GM21717 (cell line): ENCODE results near the gene TNFRSF19.

Experiments
- ATAC-seq: cut with Tn5 transposase; IDR thresholded peaks from one replicate; pipeline ENCODE4 v1.9.1; 2021; ENCODE audit warnings: mild to moderate bottlenecking, moderate library complexity; ENCODE audit not compliant: unreplicated experiment

The TNFRSF19 gene

GRCh38 chr13:23680845-23681669 is 110.8 kb downstream of the TNFRSF19 start:
- no peak for ATAC-seq

GRCh38 chr13:23683084-23683483 is 112.9 kb downstream of the TNFRSF19 start:
- no peak for ATAC-seq

GRCh38 chr13:23684647-23685046 is 114.4 kb downstream of the TNFRSF19 start:
- ATAC-seq, result no peak

GRCh38 chr13:23685416-23685815 is 115.2 kb downstream of the TNFRSF19 start:
- no peak for ATAC-seq

GRCh38 chr13:23686948-23687347 is 116.7 kb downstream of the TNFRSF19 start:
- ATAC-seq, result no peak

- no peak for ATAC-seq
Observed at GRCh38 chr13:23687614-23688013, 117.4 kb downstream of the TNFRSF19 start.

- ATAC-seq, result no peak
Observed at GRCh38 chr13:23688336-23688735, 118.1 kb downstream of the TNFRSF19 start.

- no peak for ATAC-seq
Observed at GRCh38 chr13:23690668-23691067, 120.5 kb downstream of the TNFRSF19 start.

- no peak for ATAC-seq
Observed at GRCh38 chr13:23692816-23693215, 122.6 kb downstream of the TNFRSF19 start.

GRCh38 chr13:23695196-23695595 is 125.0 kb downstream of the TNFRSF19 start:
- no peak for ATAC-seq

- ATAC-seq, result peak; percentile 58
Observed at GRCh38 chr13:23695711-23696464, 125.7 kb downstream of the TNFRSF19 start.

GRCh38 chr13:23696610-23697009 is 126.4 kb downstream of the TNFRSF19 start:
- no peak for ATAC-seq

- no peak for ATAC-seq
Observed at GRCh38 chr13:23697772-23698313, 127.6 kb downstream of the TNFRSF19 start.

GRCh38 chr13:23699271-23699670 is 129.1 kb downstream of the TNFRSF19 start:
- ATAC-seq, result no peak

GRCh38 chr13:23701186-23701585 is 131.0 kb downstream of the TNFRSF19 start:
- no peak for ATAC-seq

GRCh38 chr13:23701636-23702035 is 131.4 kb downstream of the TNFRSF19 start:
- ATAC-seq, result no peak

GRCh38 chr13:23703246-23703860 is 133.1 kb downstream of the TNFRSF19 start:
- no peak for ATAC-seq

GRCh38 chr13:23705583-23705982 is 135.4 kb downstream of the TNFRSF19 start:
- no peak for ATAC-seq

- no peak for ATAC-seq
Observed at GRCh38 chr13:23707674-23708073, 137.5 kb downstream of the TNFRSF19 start.

- ATAC-seq, result no peak
Observed at GRCh38 chr13:23709536-23709935, 139.3 kb downstream of the TNFRSF19 start.

- no peak for ATAC-seq
Observed at GRCh38 chr13:23710366-23710765, 140.2 kb downstream of the TNFRSF19 start.
